Keratinocyte (primary cell): Measurements from ENCODE around the gene DNAJB14. TPM values are rescaled to one million over a fixed set of nuclear protein-coding genes. Genes with fewer than 3 reads are reported as not detected.

Experiments
- DNase-seq: peaks from one replicate; pipeline ENCODE4 v3.0.0-alpha.2; 2011; ENCODE audit warnings: low read depth, missing footprints, low spot score
- FAIRE-seq: peaks from 2 replicates; lab custom pipeline; 2011; peaks lifted over from hg19 to GRCh38; lab: Jason Lieb, UNC
- H2AFZ ChIP-seq: 2 replicates; pipeline ENCODE4 v1.6.0; 2012; ENCODE audit warnings: low read length, control low read depth, inconsistent platforms; ENCODE audit not compliant: control insufficient read depth
- H3K27ac ChIP-seq: 2 replicates; pipeline ENCODE4 v1.5.1; 2011; ENCODE audit warnings: low read length; ENCODE audit not compliant: control insufficient read depth, insufficient read depth
- H3K27me3 ChIP-seq: 3 replicates; pipeline ENCODE4 v1.6.0; 2011; ENCODE audit warnings: low read length; ENCODE audit not compliant: control insufficient read depth, insufficient read depth; ENCODE audit errors: extremely low read depth
- H3K36me3 ChIP-seq, 2 experiments: 2 replicates in 1 of 2; 3 replicates in 1 of 2; pipeline ENCODE4 v1.5.1; 2011; ENCODE audit warnings: low read length in 2 of 2, mild to moderate bottlenecking in 1 of 2; ENCODE audit not compliant: control insufficient read depth in 2 of 2, insufficient read depth in 2 of 2; ENCODE audit errors: extremely low read depth in 1 of 2
- H3K4me1 ChIP-seq: 3 replicates; pipeline ENCODE4 v1.5.1; 2011; ENCODE audit warnings: low read length; ENCODE audit not compliant: control insufficient read depth, insufficient read depth; ENCODE audit errors: extremely low read depth
- H3K4me2 ChIP-seq: 3 replicates; pipeline ENCODE4 v1.6.0; 2011; ENCODE audit warnings: low read depth, low read length; ENCODE audit not compliant: control insufficient read depth, insufficient read depth; ENCODE audit errors: extremely low read depth
- H3K4me3 ChIP-seq, 3 experiments: fragments of 200-600 bp in 1 of 3; sonication (generic) in 1 of 3; 2 replicates in 2 of 3; 3 replicates in 1 of 3; pipeline ENCODE4 v1.5.1; 2011 to 2016; ENCODE audit warnings: low read length in 3 of 3, mild to moderate bottlenecking in 3 of 3, control low read depth in 2 of 3, inconsistent platforms in 1 of 3, low read depth in 1 of 3, mixed read lengths in 1 of 3, mixed run types in 1 of 3, moderate library complexity in 1 of 3; ENCODE audit not compliant: control insufficient read depth in 2 of 3, insufficient read depth in 2 of 3; ENCODE audit errors: extremely low read depth in 1 of 3
- H3K79me2 ChIP-seq: 2 replicates; pipeline ENCODE4 v1.6.0; 2012; ENCODE audit warnings: low read length; ENCODE audit not compliant: control insufficient read depth, insufficient read depth
- H3K9ac ChIP-seq: 3 replicates; pipeline ENCODE4 v1.6.0; 2011; ENCODE audit warnings: low read length; ENCODE audit not compliant: control insufficient read depth, insufficient read depth; ENCODE audit errors: extremely low read depth
- H3K9me1 ChIP-seq: 3 replicates; pipeline ENCODE4 v1.6.0; 2011; ENCODE audit warnings: low read length; ENCODE audit not compliant: control insufficient read depth, insufficient read depth; ENCODE audit errors: extremely low read depth
- H3K9me3 ChIP-seq: 2 replicates; pipeline ENCODE4 v1.5.1; 2012; ENCODE audit warnings: low read depth, low read length; ENCODE audit not compliant: control insufficient read depth
- H4K20me1 ChIP-seq: 3 replicates; pipeline ENCODE4 v1.6.0; 2011; ENCODE audit warnings: low read length; ENCODE audit not compliant: control insufficient read depth, insufficient read depth; ENCODE audit errors: extremely low read depth
- EZH2 ChIP-seq: IDR thresholded peaks from one replicate; pipeline ENCODE4 v1.6.1; 2012; ENCODE audit warnings: inconsistent platforms, mild to moderate bottlenecking, low read length, moderate library complexity
- dilution Hi-C: fragments of 300-500 bp; cut with MboI; formaldehyde crosslinking; loops from one replicate; pipeline ENCODE4 v1.7.0; 2020; ENCODE audit warnings: low sequenced_read_pairs; ENCODE audit not compliant: extremely low pct_ligation_motif_present
- polyA plus RNA-seq, 5 experiments: library from polyadenylated mRNA; depleted of rRNA in 3 of 5; stranded (reverse) in 3 of 5; stranded (forward) in 1 of 5; unstranded in 1 of 5; fragments of >200 nt; gene quantifications; 1 replicate in 1 of 5; 2 replicates in 3 of 5; 3 replicates in 1 of 5; pipeline versions ENCODE4 v1.2.1 to v1.2.3, GENCODE V29; 2011 to 2012; ENCODE audit warnings: missing spikeins in 2 of 5, low read depth in 1 of 5, low replicate concordance in 1 of 5
- TF ChIP-seq, protein P1 (sequence below), 3 experiments: IDR thresholded peaks in 1 of 3; conservative IDR thresholded peaks in 1 of 3; optimal IDR thresholded peaks in 1 of 3; 2 replicates in 2 of 3; 3 replicates in 1 of 3; pipeline versions ENCODE3 to v1.5.1; 2011; ENCODE audit warnings: low read length in 3 of 3, mild to moderate bottlenecking in 3 of 3, moderate library complexity in 2 of 3, control low read depth in 1 of 3, inconsistent platforms in 1 of 3; ENCODE audit not compliant: insufficient read depth in 2 of 3; ENCODE audit errors: extremely low read depth in 1 of 3

The DNAJB14 gene
- polyA plus RNA-seq, 1 donor (not counting 4 experiments of a cell fraction or from before 2014, with no cell fraction given), result 17.9 TPM

DNA sequence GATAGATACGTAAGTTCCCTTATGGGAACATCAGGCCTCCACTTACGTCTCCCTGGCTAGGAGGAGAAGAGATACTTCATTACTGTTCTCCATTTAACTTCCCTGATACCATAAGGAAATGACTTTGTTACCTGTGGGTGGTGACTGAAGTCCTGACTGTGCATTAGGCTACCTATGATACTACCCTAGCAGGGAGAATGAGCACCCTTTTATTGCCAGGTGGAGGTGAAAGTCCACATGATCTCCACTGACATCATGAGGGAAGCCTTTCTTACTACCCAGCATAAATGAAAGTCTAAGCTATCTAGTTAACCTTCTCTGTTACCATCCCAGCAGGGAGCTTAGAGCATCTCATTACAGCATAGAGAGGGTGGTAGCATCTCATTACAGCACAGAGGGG lies 27.8 kb downstream of the DNAJB14 start:
- Histone ChIP-seq H3K4me3 (no peak overlapping the region), H3K4me1 (no peaks in the 10 kb centered on the region), H3K4me2 (no peak overlapping the region), H3K36me3 (peaks cover 4 to 5% of the 10 kb centered on the region in 2 experiments), H3K9me1 (no peaks in the 10 kb centered on the region), H3K27ac (no peak overlapping the region), H3K9me3 (no peaks in the 10 kb centered on the region), H2AFZ (no peak overlapping the region), H3K9ac (no peak overlapping the region), H3K27me3 (no peaks in the 10 kb centered on the region), H4K20me1 (no peaks in the 10 kb centered on the region), H3K79me2 (no peaks in the 10 kb centered on the region)
- FAIRE-seq (peak; percentile 20), DNase-seq (no peak)
- TF ChIP-seq, protein P1, sequence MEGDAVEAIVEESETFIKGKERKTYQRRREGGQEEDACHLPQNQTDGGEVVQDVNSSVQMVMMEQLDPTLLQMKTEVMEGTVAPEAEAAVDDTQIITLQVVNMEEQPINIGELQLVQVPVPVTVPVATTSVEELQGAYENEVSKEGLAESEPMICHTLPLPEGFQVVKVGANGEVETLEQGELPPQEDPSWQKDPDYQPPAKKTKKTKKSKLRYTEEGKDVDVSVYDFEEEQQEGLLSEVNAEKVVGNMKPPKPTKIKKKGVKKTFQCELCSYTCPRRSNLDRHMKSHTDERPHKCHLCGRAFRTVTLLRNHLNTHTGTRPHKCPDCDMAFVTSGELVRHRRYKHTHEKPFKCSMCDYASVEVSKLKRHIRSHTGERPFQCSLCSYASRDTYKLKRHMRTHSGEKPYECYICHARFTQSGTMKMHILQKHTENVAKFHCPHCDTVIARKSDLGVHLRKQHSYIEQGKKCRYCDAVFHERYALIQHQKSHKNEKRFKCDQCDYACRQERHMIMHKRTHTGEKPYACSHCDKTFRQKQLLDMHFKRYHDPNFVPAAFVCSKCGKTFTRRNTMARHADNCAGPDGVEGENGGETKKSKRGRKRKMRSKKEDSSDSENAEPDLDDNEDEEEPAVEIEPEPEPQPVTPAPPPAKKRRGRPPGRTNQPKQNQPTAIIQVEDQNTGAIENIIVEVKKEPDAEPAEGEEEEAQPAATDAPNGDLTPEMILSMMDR (optimal IDR thresholded peaks at IDR 0.05 in 1 of 3, IDR thresholded peaks at IDR 0.05 in 1 of 3, conservative IDR thresholded peaks at IDR 0.05 in 1 of 3; ENCODE audit: extremely low read depth in 1 of 3, insufficient read depth in 2 of 3, low read length in 3 of 3), result no peak
- no peak for TF ChIP-seq EZH2
- dilution Hi-C loops, result no loop called here

DNA sequence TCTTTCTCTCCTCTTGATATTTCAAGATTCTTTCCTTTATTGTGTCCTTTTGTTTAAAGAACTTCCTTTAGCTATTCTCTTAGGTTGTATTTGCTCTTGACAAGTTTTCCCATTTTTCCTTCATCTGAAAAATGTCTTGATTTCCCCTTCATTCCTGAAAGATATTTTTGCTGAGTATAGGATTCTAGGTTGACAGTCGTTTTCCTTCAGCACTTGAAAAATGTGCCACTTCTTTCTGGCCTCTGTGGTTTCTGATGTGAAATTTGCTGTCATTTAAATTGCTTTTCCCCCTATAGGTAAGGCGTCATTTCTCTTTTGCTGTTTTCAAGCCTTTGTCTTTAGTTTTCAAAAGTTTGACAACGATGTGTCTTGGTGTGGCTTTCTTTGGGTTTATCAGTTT lies 28.8 kb downstream of the DNAJB14 start:
- Histone ChIP-seq H3K27me3 (no peaks in the 10 kb centered on the region), H3K9ac (no peak overlapping the region), H2AFZ (no peak overlapping the region), H3K9me3 (no peaks in the 10 kb centered on the region), H3K9me1 (no peaks in the 10 kb centered on the region), H3K4me1 (no peaks in the 10 kb centered on the region), H3K36me3 (peaks cover 4 to 7% of the 10 kb centered on the region in 2 experiments), H3K79me2 (no peaks in the 10 kb centered on the region), H3K27ac (no peak overlapping the region), H3K4me2 (no peak overlapping the region), H4K20me1 (no peaks in the 10 kb centered on the region), H3K4me3 (no peak overlapping the region)
- TF ChIP-seq, protein P1 (optimal IDR thresholded peaks at IDR 0.05 in 1 of 3, IDR thresholded peaks at IDR 0.05 in 1 of 3, conservative IDR thresholded peaks at IDR 0.05 in 1 of 3; ENCODE audit: extremely low read depth in 1 of 3, insufficient read depth in 2 of 3, low read length in 3 of 3), result no peak
- no peak for TF ChIP-seq EZH2
- DNase-seq (no peak), FAIRE-seq (no peak)
- dilution Hi-C loops, result no loop called here
